Mesenchymal stem cell (in vitro differentiated cells and primary cell): ENCODE data around the gene MBD2.
A peak's percentile ranks its signal among the peaks of the same experiment; 100 is the strongest.

Experiments
- DNase-seq: peaks from one replicate; pipeline ENCODE4 v3.0.0-alpha.2; 2013
- H2AFZ ChIP-seq: one replicate; pipeline ENCODE4 v1.6.1; 2013; ENCODE audit warnings: low read depth, mild to moderate bottlenecking, control low read depth, inconsistent platforms, low read length, moderate library complexity
- H2AK5ac ChIP-seq: 2 replicates; pipeline ENCODE4 v1.6.1; 2013; ENCODE audit warnings: low read length, moderate library complexity, mild to moderate bottlenecking, inconsistent platforms; ENCODE audit not compliant: severe bottlenecking
- H2BK120ac ChIP-seq: one replicate; pipeline ENCODE4 v1.6.1; 2013; ENCODE audit warnings: low read depth, mild to moderate bottlenecking, inconsistent platforms, low read length, moderate library complexity
- H2BK12ac ChIP-seq, 2 experiments: one replicate each; pipeline ENCODE4 v1.6.1; 2013; ENCODE audit warnings: inconsistent platforms in 2 of 2, low read length in 2 of 2, mild to moderate bottlenecking in 2 of 2, moderate library complexity in 2 of 2, control low read depth in 1 of 2
- H2BK15ac ChIP-seq: one replicate; pipeline ENCODE4 v1.6.1; 2013; ENCODE audit warnings: mild to moderate bottlenecking, low read depth, inconsistent platforms; ENCODE audit not compliant: poor library complexity, severe bottlenecking
- H2BK5ac ChIP-seq: 2 replicates; pipeline ENCODE4 v1.6.1; 2013; ENCODE audit warnings: low read depth, mild to moderate bottlenecking, low read length, control low read depth, inconsistent platforms; ENCODE audit not compliant: poor library complexity, severe bottlenecking
- H3K14ac ChIP-seq, 2 experiments: one replicate each; pipeline ENCODE4 v1.6.1; 2013; ENCODE audit warnings: inconsistent platforms in 2 of 2, low read length in 2 of 2, control low read depth in 1 of 2, mild to moderate bottlenecking in 1 of 2, moderate library complexity in 1 of 2
- H3K18ac ChIP-seq, 2 experiments: one replicate each; pipeline ENCODE4 v1.6.1; 2013; ENCODE audit warnings: inconsistent platforms in 2 of 2, low read length in 2 of 2, control low read depth in 1 of 2, low read depth in 1 of 2, mild to moderate bottlenecking in 1 of 2
- H3K23ac ChIP-seq, 2 experiments: one replicate each; pipeline ENCODE4 v1.6.1; 2013; ENCODE audit warnings: inconsistent platforms in 2 of 2, low read length in 2 of 2, mild to moderate bottlenecking in 2 of 2, moderate library complexity in 2 of 2, control low read depth in 1 of 2
- H3K27ac ChIP-seq: 2 replicates; pipeline ENCODE4 v1.5.1; 2013; ENCODE audit warnings: mild to moderate bottlenecking, moderate library complexity, low read length, control low read depth, inconsistent platforms; ENCODE audit not compliant: poor library complexity, severe bottlenecking
- H3K27me3 ChIP-seq, 2 experiments: 2 replicates each; pipeline versions ENCODE4 v1.6.1 to v1.7.0; 2013; ENCODE audit warnings: low read length in 2 of 2, mild to moderate bottlenecking in 2 of 2, moderate library complexity in 2 of 2, control low read depth in 1 of 2, inconsistent platforms in 1 of 2; ENCODE audit not compliant: control insufficient read depth in 1 of 2, insufficient read depth in 1 of 2
- H3K36me3 ChIP-seq, 2 experiments: 2 replicates each; pipeline versions ENCODE4 v1.6.1 to v1.7.0; 2013; ENCODE audit warnings: low read length in 2 of 2, control low read depth in 1 of 2, inconsistent platforms in 1 of 2, low read depth in 1 of 2, mild to moderate bottlenecking in 1 of 2; ENCODE audit not compliant: insufficient read depth in 2 of 2, control insufficient read depth in 1 of 2
- H3K4ac ChIP-seq, 2 experiments: one replicate each; pipeline ENCODE4 v1.6.1; 2013; ENCODE audit warnings: inconsistent platforms in 2 of 2, low read length in 2 of 2, mild to moderate bottlenecking in 2 of 2, moderate library complexity in 2 of 2, control low read depth in 1 of 2, low read depth in 1 of 2
- H3K4me1 ChIP-seq: 2 replicates; pipeline ENCODE4 v1.6.1; 2013; ENCODE audit warnings: low read depth, low read length, control low read depth; ENCODE audit not compliant: control insufficient read depth, insufficient read depth
- H3K4me2 ChIP-seq: 2 replicates; pipeline ENCODE4 v1.6.1; 2013; ENCODE audit warnings: low read length, mild to moderate bottlenecking, inconsistent platforms; ENCODE audit not compliant: poor library complexity, severe bottlenecking
- H3K4me3 ChIP-seq, 2 experiments: 2 replicates each; pipeline versions ENCODE4 v1.5.1 to v1.7.0; 2013; ENCODE audit warnings: low read length in 2 of 2, mild to moderate bottlenecking in 2 of 2, control low read depth in 1 of 2, low read depth in 1 of 2; ENCODE audit not compliant: insufficient read depth in 1 of 2
- H3K79me1 ChIP-seq: replicated peaks from 2 replicates; pipeline ENCODE4 v1.6.1; 2013; ENCODE audit warnings: mild to moderate bottlenecking, control low read depth, low read length, inconsistent platforms; ENCODE audit not compliant: poor library complexity, severe bottlenecking
- H3K9ac ChIP-seq: 2 replicates; pipeline ENCODE4 v1.7.0; 2013; ENCODE audit warnings: mild to moderate bottlenecking, low read length, moderate library complexity
- H3K9me3 ChIP-seq: 2 replicates; pipeline ENCODE4 v1.7.0; 2013; ENCODE audit warnings: mild to moderate bottlenecking, low read length; ENCODE audit not compliant: control insufficient read depth
- H4K8ac ChIP-seq: one replicate; pipeline ENCODE4 v1.6.1; 2013; ENCODE audit warnings: inconsistent platforms, mild to moderate bottlenecking, low read length, moderate library complexity
- H4K91ac ChIP-seq: one replicate; pipeline ENCODE4 v1.6.1; 2013; ENCODE audit warnings: mild to moderate bottlenecking, low read length, inconsistent platforms
- WGBS: methylation state at CpG from one replicate; pipeline ENCODE4 v1.1.7; 2013; ENCODE audit warnings: mixed read lengths; 5-methylcytosine and 5-hydroxymethylcytosine counted together

The MBD2 gene

GRCh38 chr18:54162431-54162830 is 62.0 kb downstream of the MBD2 start:
- Histone ChIP-seq H3K4me2 (no peak overlapping the region), H2BK5ac (no peak overlapping the region), H2AFZ (no peak overlapping the region), H3K9ac (no peak overlapping the region), H3K36me3 (peaks cover 22 to 83% of the 10 kb centered on the region in 2 experiments), H3K27ac (no peak overlapping the region), H3K18ac (no peak overlapping the region), H3K23ac (no peak overlapping the region), H3K14ac (no peak overlapping the region), H4K91ac (no peak overlapping the region), H3K4ac (no peak overlapping the region), H3K9me3 (no peaks in the 10 kb centered on the region), H3K4me1 (peaks cover 1% of the 10 kb centered on the region), H4K8ac (no peak overlapping the region), H2BK120ac (no peak overlapping the region), H3K27me3 (no peaks in the 10 kb centered on the region), H2BK15ac (no peak overlapping the region), H3K4me3 (no peak overlapping the region), H2BK12ac (no peak overlapping the region), H3K79me1 (peaks cover 27% of the 10 kb centered on the region), H2AK5ac (no peak overlapping the region)
- 43% methylated on average over 2 of the region's 2 CpGs for WGBS
- peak; percentile 38 for DNase-seq

DNA sequence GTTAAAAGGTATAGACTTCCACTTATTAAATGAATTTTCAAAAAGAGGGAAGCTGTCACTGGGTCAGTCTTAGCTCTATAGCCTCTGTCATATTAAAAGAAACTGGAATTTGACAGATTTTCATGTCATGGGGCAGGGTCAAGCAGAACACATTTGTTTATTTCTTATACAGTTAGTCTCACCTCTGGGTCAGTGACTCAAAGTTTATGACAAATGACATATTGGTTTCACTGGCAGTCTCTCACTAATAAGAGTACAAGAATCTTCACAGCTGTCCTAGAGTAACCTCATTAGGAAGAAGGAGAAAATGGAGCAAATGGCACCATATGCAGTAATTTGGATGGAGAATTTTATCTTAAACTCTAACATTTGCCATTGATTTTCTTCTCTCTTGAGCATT is 63.2 kb downstream of the MBD2 start:
- Histone ChIP-seq H3K4ac (no peak overlapping the region), H3K14ac (no peak overlapping the region), H2AFZ (no peak overlapping the region), H2AK5ac (no peak overlapping the region), H4K8ac (no peak overlapping the region), H4K91ac (no peak overlapping the region), H3K27ac (no peak overlapping the region), H3K79me1 (peaks cover 26% of the 10 kb centered on the region), H3K27me3 (no peaks in the 10 kb centered on the region), H3K4me3 (no peak overlapping the region), H3K4me1 (peaks cover 1% of the 10 kb centered on the region), H3K36me3 (peaks cover 25 to 85% of the 10 kb centered on the region in 2 experiments), H3K23ac (no peak overlapping the region), H2BK12ac (no peak overlapping the region), H3K9ac (no peak overlapping the region), H2BK15ac (no peak overlapping the region), H2BK120ac (no peak overlapping the region), H3K18ac (no peak overlapping the region), H2BK5ac (no peak overlapping the region), H3K4me2 (no peak overlapping the region), H3K9me3 (no peaks in the 10 kb centered on the region)
- DNase-seq = peak; percentile 19

- H2BK120ac ChIP-seq = no peak overlapping the region
- H3K23ac ChIP-seq = no peak overlapping the region
- H2BK5ac ChIP-seq = no peak overlapping the region
- H4K91ac ChIP-seq = no peak overlapping the region
- peaks cover 25 to 87% of the 10 kb centered on the region in 2 experiments for H3K36me3 ChIP-seq
- no peak overlapping the region for H3K27ac ChIP-seq
- no peak overlapping the region for H2AFZ ChIP-seq
- H3K79me1 ChIP-seq = peaks cover 24% of the 10 kb centered on the region
- no peak overlapping the region for H4K8ac ChIP-seq
- no peak overlapping the region for H3K4me2 ChIP-seq
- H3K9me3 ChIP-seq = no peaks in the 10 kb centered on the region
- H3K9ac ChIP-seq = no peak overlapping the region
- no peak overlapping the region for H3K4ac ChIP-seq
- H3K14ac ChIP-seq = no peak overlapping the region
- WGBS = 100% methylated on average over 1 of the region's 1 CpG
- H3K27me3 ChIP-seq = no peaks in the 10 kb centered on the region
- H2AK5ac ChIP-seq = no peak overlapping the region
- H2BK15ac ChIP-seq = no peak overlapping the region
- H2BK12ac ChIP-seq = no peak overlapping the region
- no peak for DNase-seq
- H3K18ac ChIP-seq = no peak overlapping the region
- H3K4me3 ChIP-seq = no peak overlapping the region
- H3K4me1 ChIP-seq = peaks cover 1% of the 10 kb centered on the region
These were observed 64.6 kb downstream of the MBD2 start for GRCh38 chr18:54159906-54160305.

DNA sequence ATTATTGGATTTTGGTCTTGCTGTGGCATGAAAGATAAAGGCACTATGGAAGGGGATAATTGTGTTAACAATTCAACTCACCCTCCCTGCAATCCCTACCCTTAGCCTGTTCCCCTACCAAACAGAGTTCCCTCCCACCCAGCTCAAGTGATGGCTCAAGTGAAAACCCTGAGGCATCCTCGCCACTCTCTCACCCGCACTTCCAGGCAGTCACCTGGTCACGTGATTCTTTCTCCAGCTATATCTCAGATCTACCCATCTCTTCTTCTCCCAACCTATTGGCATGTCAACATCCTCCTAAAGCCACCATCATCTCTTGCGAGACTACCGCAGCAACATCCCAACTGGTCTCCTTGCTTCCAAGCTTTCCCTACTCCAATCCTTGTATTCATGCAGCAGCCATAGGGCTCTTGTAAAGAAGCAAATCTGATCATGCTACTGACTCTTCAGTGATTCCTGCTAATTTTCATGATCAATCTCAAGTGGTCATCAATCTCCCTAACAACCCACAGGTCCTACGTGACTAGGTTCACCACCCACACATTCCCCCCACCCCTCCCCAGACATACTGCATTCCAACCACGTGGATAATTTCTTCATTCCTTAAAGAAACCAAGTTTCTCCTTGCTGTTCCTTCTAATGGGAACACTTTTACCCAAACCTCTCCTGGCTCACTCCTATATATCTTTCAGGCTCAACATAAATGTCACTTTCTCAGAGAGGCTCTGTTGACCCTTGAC is 66.7 kb downstream of the MBD2 start:
- no peak overlapping the region for H3K4ac ChIP-seq
- no peaks in the 10 kb centered on the region for H3K9me3 ChIP-seq
- H3K79me1 ChIP-seq = peaks cover 26% of the 10 kb centered on the region
- DNase-seq = no peak
- 88% methylated on average over 7 of the region's 7 CpGs for WGBS
- no peaks in the 10 kb centered on the region for H3K27me3 ChIP-seq
- peaks cover 21 to 89% of the 10 kb centered on the region in 2 experiments for H3K36me3 ChIP-seq
- no peak overlapping the region for H4K91ac ChIP-seq
- no peak overlapping the region for H3K4me3 ChIP-seq
- H2BK12ac ChIP-seq = no peak overlapping the region
- H2AFZ ChIP-seq = no peak overlapping the region
- no peak overlapping the region for H3K23ac ChIP-seq
- no peak overlapping the region for H3K27ac ChIP-seq
- H2BK5ac ChIP-seq = no peak overlapping the region
- no peak overlapping the region for H4K8ac ChIP-seq
- H2BK120ac ChIP-seq = no peak overlapping the region
- no peak overlapping the region for H2AK5ac ChIP-seq
- no peak overlapping the region for H2BK15ac ChIP-seq
- no peak overlapping the region for H3K4me2 ChIP-seq
- H3K18ac ChIP-seq = no peak overlapping the region
- H3K4me1 ChIP-seq = no peaks in the 10 kb centered on the region
- no peak overlapping the region for H3K9ac ChIP-seq
- no peak overlapping the region for H3K14ac ChIP-seq
